OCI-LY3 (cell line): ENCODE results near the gene RNF41.

Source experiments
- CTCF ChIP-seq: fragments of 200-600, 300-600 bp; sonication (generic); IDR thresholded peaks from 2 replicates; pipeline ENCODE4 v1.5.1; 2014; ENCODE audit warnings: antibody characterized with exemption, low read length, low read depth
- EZH2phosphoT487 ChIP-seq: fragments of 200-600 bp; shearing (Covaris generic); IDR thresholded peaks from 2 replicates; pipeline ENCODE4 v1.6.1; 2018; ENCODE audit warnings: antibody characterized with exemption, mixed run types, low read depth

- TF ChIP-seq CTCF (no peak), EZH2phosphoT487 (no peak)
These were observed 15.3 kb upstream of the RNF41 start for GRCh38 chr12:56236985-56237384.
